HEK293 (cell line): ENCODE data around the gene BLOC1S3.
A peak's percentile ranks its signal among the peaks of the same experiment; 100 is the strongest.

ENCODE experiments used
- CTCF ChIA-PET: fragments of 350-600 bp; formaldehyde crosslinking; extraction: SDS; loops from one replicate; lab custom pipeline; 2021; ENCODE audit warnings: antibody characterized with exemption; lab: Yijun Ruan, JAX
- POLR2A ChIA-PET: fragments of 300-600 bp; formaldehyde crosslinking; extraction: SDS; loops from one replicate; lab custom pipeline; 2020; ENCODE audit warnings: antibody characterized with exemption, inconsistent platforms; lab: Yijun Ruan, JAX
- H3K27ac ChIP-seq: fragments of 200-500 bp; sonication (Bioruptor generic); 2 replicates; pipeline ENCODE4 v1.5.1; 2014; ENCODE audit warnings: low read depth, low read length, control low read depth, inconsistent platforms; ENCODE audit errors: extremely low read depth
- H3K36me3 ChIP-seq, 2 experiments: fragments of 200-500 bp in 1 of 2; sonication (Bioruptor generic) in 1 of 2; 1 replicate in 1 of 2; 2 replicates in 1 of 2; pipeline ENCODE4 v1.5.1; 2014 to 2017; ENCODE audit warnings: inconsistent platforms in 2 of 2, low read length in 2 of 2; ENCODE audit not compliant: control insufficient read depth in 2 of 2, insufficient read depth in 1 of 2
- H3K4me1 ChIP-seq: fragments of 200-500 bp; sonication (Bioruptor generic); 2 replicates; pipeline ENCODE4 v1.5.1; 2014; ENCODE audit warnings: mild to moderate bottlenecking, low read length, inconsistent platforms; ENCODE audit not compliant: control insufficient read depth, insufficient read depth
- H3K4me3 ChIP-seq: 2 replicates; pipeline ENCODE4 v1.5.1; 2011; ENCODE audit warnings: low read depth, mild to moderate bottlenecking, control low read depth, low read length, moderate library complexity
- H3K9me3 ChIP-seq: fragments of 200-500 bp; sonication (Bioruptor generic); 2 replicates; pipeline ENCODE4 v1.5.1; 2014; ENCODE audit warnings: low read depth, low read length, inconsistent platforms; ENCODE audit not compliant: control insufficient read depth, insufficient read depth
- AEBP2 ChIP-seq: fragments of 450-650 bp; formaldehyde crosslinking; IDR thresholded peaks from 2 replicates; pipeline ENCODE4 v1.5.1; 2016; ENCODE audit warnings: missing biosample characterization, missing genetic modification characterization, borderline replicate concordance
- HIC1 ChIP-seq: fragments of 450-650 bp; formaldehyde crosslinking; IDR thresholded peaks from 2 replicates; pipeline ENCODE4 v1.5.1; 2016; ENCODE audit warnings: missing biosample characterization, missing genetic modification characterization
- PRDM4 ChIP-seq: fragments of 450-650 bp; formaldehyde crosslinking; IDR thresholded peaks from 2 replicates; pipeline ENCODE4 v1.5.1; 2017; ENCODE audit warnings: missing biosample characterization, missing genetic modification characterization
- ZFP69B ChIP-seq: fragments of 450-650 bp; formaldehyde crosslinking; IDR thresholded peaks from 2 replicates; pipeline ENCODE4 v1.5.1; 2016; ENCODE audit warnings: missing biosample characterization, missing genetic modification characterization
- ZNF132 ChIP-seq: fragments of 450-650 bp; formaldehyde crosslinking; IDR thresholded peaks from 2 replicates; pipeline ENCODE4 v1.5.1; 2017; ENCODE audit warnings: missing biosample characterization, missing genetic modification characterization, borderline replicate concordance
- ZNF335 ChIP-seq: fragments of 450-650 bp; formaldehyde crosslinking; conservative IDR thresholded peaks from 2 replicates; pipeline ENCODE4 v1.5.1; 2016; ENCODE audit warnings: missing biosample characterization, missing genetic modification characterization
- ZNF394 ChIP-seq: fragments of 450-650 bp; formaldehyde crosslinking; IDR thresholded peaks from 2 replicates; pipeline ENCODE4 v1.5.1; 2016; ENCODE audit warnings: missing biosample characterization, missing genetic modification characterization, mild to moderate bottlenecking, moderate library complexity, borderline replicate concordance
- ZNF488 ChIP-seq: fragments of 450-650 bp; formaldehyde crosslinking; IDR thresholded peaks from 2 replicates; pipeline ENCODE4 v1.5.1; 2016; ENCODE audit warnings: missing biosample characterization, missing genetic modification characterization
- ZNF692 ChIP-seq: fragments of 450-650 bp; formaldehyde crosslinking; IDR thresholded peaks from 2 replicates; pipeline ENCODE4 v1.5.1; 2016; ENCODE audit warnings: missing biosample characterization, missing genetic modification characterization
- ZNF707 ChIP-seq: fragments of 450-650 bp; formaldehyde crosslinking; IDR thresholded peaks from 2 replicates; pipeline ENCODE4 v1.5.1; 2016; ENCODE audit warnings: missing biosample characterization, missing genetic modification characterization
- ZNF747 ChIP-seq: fragments of 450-650 bp; formaldehyde crosslinking; IDR thresholded peaks from 2 replicates; pipeline ENCODE4 v1.5.1; 2016; ENCODE audit warnings: missing biosample characterization, missing genetic modification characterization
- ZNF768 ChIP-seq: fragments of 450-650 bp; formaldehyde crosslinking; IDR thresholded peaks from 2 replicates; pipeline ENCODE4 v1.5.1; 2018; ENCODE audit warnings: missing biosample characterization, mild to moderate bottlenecking, missing genetic modification characterization
- ZNF830 ChIP-seq: fragments of 450-650 bp; IDR thresholded peaks from 2 replicates; pipeline ENCODE4 v1.5.0; 2018; ENCODE audit warnings: missing biosample characterization, missing genetic modification characterization, low read depth, mild to moderate bottlenecking, moderate library complexity

Gene BLOC1S3

GRCh38 chr19:45149129-45149528, 29.5 kb upstream of the BLOC1S3 start:
- Histone ChIP-seq H3K4me1 (peaks cover 2% of the 10 kb centered on the region; the same call in 1 of the 2 replicates), H3K4me3 (no peak overlapping the region), H3K36me3 (peaks cover 0 to 12% of the 10 kb centered on the region in 2 experiments; a peak in 2 of 3 replicates), H3K9me3 (no peaks in the 10 kb centered on the region), H3K27ac (no peak overlapping the region)
- TF ChIP-seq ZNF830 (tag by site-specific recombination) (no peak), ZFP69B (0 out of 2 replicates have a peak, but pooled peaks have one; percentile 28), ZNF768 (tag by site-specific recombination) (no peak), ZNF132 (tag by site-specific recombination) (no peak), ZNF335 (tag by site-specific recombination) (no peak), ZNF747 (tag by site-specific recombination) (no peak), AEBP2 (tag by site-specific recombination) (no peak), ZNF394 (tag by site-specific recombination) (no peak), ZNF692 (peak; percentile 63; the same call in 1 of the 2 replicates), HIC1 (no peak), ZNF488 (no peak)
- ChIA-PET CTCF (interaction anchor here (0.6 to 2.1 kb wide), 5 partner anchors 24 to 110 kb away, joined by 3 to 7 read pairs (median 3); partner anchors contain the start of genes BLOC1S3 and TRAPPC6A), POLR2A (interaction anchor here (0.8 to 4.5 kb wide), 3 partner anchors 11 to 57 kb away, joined by 3 to 18 read pairs (median 3); no protein-coding TSS in a partner anchor)

GRCh38 chr19:45150180-45150579, 28.4 kb upstream of the BLOC1S3 start:
- peaks cover 2% of the 10 kb centered on the region; the same call in 1 of the 2 replicates for H3K4me1 ChIP-seq
- ChIA-PET CTCF (interaction anchor here (1.5 to 2.1 kb wide), 3 partner anchors 8 to 59 kb away, joined by 3 to 7 read pairs (median 5); no protein-coding TSS in a partner anchor), POLR2A (interaction anchor here (0.8 to 4.5 kb wide), 3 partner anchors 12 to 58 kb away, joined by 3 to 18 read pairs (median 3); partner anchors contain the start of genes BLOC1S3 and TRAPPC6A)

More at GRCh38 chr19:45150180-45150579, 28.4 kb upstream of the BLOC1S3 start:
- peaks cover 0 to 3% of the 10 kb centered on the region in 2 experiments; a peak in 1 of 3 replicates for H3K36me3 ChIP-seq
- H3K4me3 ChIP-seq, result no peak overlapping the region
- H3K9me3 ChIP-seq, result no peaks in the 10 kb centered on the region
- no peak overlapping the region for H3K27ac ChIP-seq
- peak; percentile 96 for TF ChIP-seq ZNF707 (tag by site-specific recombination)
- no peak for TF ChIP-seq PRDM4 (tag by site-specific recombination)
- TF ChIP-seq, all 188 proteins: peak for 1
